ENCODE measurements around the gene PCDHB15.
"Not testable (repeated sequence)": the region's sequence is repeated elsewhere in the genome, so short reads cannot be mapped to it uniquely, and the experiment has no call there.

DNA sequence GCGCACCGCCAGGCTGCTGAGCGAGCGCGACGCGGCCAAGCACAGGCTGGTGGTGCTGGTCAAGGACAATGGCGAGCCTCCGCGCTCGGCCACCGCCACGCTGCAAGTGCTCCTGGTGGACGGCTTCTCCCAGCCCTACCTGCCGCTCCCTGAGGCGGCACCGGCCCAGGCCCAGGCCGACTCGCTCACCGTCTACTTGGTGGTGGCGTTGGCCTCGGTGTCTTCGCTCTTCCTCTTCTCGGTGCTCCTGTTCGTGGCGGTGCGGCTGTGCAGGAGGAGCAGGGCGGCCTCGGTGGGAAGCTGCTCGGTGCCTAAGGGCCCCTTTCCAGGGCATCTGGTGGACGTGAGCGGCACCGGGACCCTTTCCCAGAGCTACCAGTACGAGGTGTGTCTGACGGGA is 43.5 kb upstream of the PCDHB15 start:
- TF ChIP-seq, protein P1, sequence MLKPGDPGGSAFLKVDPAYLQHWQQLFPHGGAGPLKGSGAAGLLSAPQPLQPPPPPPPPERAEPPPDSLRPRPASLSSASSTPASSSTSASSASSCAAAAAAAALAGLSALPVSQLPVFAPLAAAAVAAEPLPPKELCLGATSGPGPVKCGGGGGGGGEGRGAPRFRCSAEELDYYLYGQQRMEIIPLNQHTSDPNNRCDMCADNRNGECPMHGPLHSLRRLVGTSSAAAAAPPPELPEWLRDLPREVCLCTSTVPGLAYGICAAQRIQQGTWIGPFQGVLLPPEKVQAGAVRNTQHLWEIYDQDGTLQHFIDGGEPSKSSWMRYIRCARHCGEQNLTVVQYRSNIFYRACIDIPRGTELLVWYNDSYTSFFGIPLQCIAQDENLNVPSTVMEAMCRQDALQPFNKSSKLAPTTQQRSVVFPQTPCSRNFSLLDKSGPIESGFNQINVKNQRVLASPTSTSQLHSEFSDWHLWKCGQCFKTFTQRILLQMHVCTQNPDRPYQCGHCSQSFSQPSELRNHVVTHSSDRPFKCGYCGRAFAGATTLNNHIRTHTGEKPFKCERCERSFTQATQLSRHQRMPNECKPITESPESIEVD (tag by site-specific recombination; IDR thresholded peaks at IDR 0.05) = not testable (repeated sequence)
- TF ChIP-seq, protein P2, sequence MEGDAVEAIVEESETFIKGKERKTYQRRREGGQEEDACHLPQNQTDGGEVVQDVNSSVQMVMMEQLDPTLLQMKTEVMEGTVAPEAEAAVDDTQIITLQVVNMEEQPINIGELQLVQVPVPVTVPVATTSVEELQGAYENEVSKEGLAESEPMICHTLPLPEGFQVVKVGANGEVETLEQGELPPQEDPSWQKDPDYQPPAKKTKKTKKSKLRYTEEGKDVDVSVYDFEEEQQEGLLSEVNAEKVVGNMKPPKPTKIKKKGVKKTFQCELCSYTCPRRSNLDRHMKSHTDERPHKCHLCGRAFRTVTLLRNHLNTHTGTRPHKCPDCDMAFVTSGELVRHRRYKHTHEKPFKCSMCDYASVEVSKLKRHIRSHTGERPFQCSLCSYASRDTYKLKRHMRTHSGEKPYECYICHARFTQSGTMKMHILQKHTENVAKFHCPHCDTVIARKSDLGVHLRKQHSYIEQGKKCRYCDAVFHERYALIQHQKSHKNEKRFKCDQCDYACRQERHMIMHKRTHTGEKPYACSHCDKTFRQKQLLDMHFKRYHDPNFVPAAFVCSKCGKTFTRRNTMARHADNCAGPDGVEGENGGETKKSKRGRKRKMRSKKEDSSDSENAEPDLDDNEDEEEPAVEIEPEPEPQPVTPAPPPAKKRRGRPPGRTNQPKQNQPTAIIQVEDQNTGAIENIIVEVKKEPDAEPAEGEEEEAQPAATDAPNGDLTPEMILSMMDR (tag by site-specific recombination; IDR thresholded peaks at IDR 0.05) = not testable (repeated sequence)
- TF ChIP-seq ZNF707 (tag by site-specific recombination; IDR thresholded peaks at IDR 0.05); ZBTB17 (tag by site-specific recombination; IDR thresholded peaks at IDR 0.05); ZFP37 (tag by site-specific recombination; IDR thresholded peaks at IDR 0.05); ZNF777 (tag by site-specific recombination; IDR thresholded peaks at IDR 0.05; ENCODE audit: borderline replicate concordance): not testable (repeated sequence)

Measured in HEK293 (cell line).